AG04449 (cell line): Measurements from ENCODE around the gene SMAD4.
A peak's percentile ranks its signal among the peaks of the same experiment; 100 is the strongest.

Experiments used
- CTCF ChIA-PET: fragments of 350-600 bp; formaldehyde crosslinking; extraction: SDS; loops from one replicate; lab custom pipeline; 2021; ENCODE audit warnings: antibody characterized with exemption; lab: Yijun Ruan, JAX
- POLR2A ChIA-PET: fragments of 400-600, 350-600 bp; formaldehyde crosslinking; extraction: SDS; loops from one replicate; lab custom pipeline; 2020; ENCODE audit warnings: antibody characterized with exemption, inconsistent platforms; lab: Yijun Ruan, JAX
- DNase-seq: peaks from one replicate; pipeline ENCODE4 v3.0.0-alpha.2; 2010; ENCODE audit warnings: low read depth, low spot score
- H3K4me3 ChIP-seq: 2 replicates; pipeline ENCODE4 v1.5.1; 2011; ENCODE audit warnings: low read depth, mild to moderate bottlenecking, control low read depth, low read length
- CTCF ChIP-seq: IDR thresholded peaks from one replicate; pipeline ENCODE4 v1.5.1; 2011; ENCODE audit warnings: mild to moderate bottlenecking, moderate library complexity, low read length, control low read depth, inconsistent platforms; ENCODE audit not compliant: insufficient read depth; ENCODE audit errors: missing control alignments

SMAD4 gene

GRCh38 chr18:51051105-51051712 lies 21.2 kb downstream of the SMAD4 start:
- no peak overlapping the region for H3K4me3 ChIP-seq
- peak; percentile 67 for TF ChIP-seq CTCF
- POLR2A ChIA-PET, result no interaction called here
- DNase-seq, result no peak
- CTCF ChIA-PET, result interaction anchor here (0.5 to 3.3 kb wide), 26 partner anchors 9 to 233 kb away, joined by 3 to 54 read pairs (median 4); partner anchors contain the start of genes ME2, MRO and SMAD4

GRCh38 chr18:51053814-51054213 lies 23.8 kb downstream of the SMAD4 start:
- H3K4me3 ChIP-seq, result no peak overlapping the region
- no peak for TF ChIP-seq CTCF
- no peak for DNase-seq
- ChIA-PET CTCF (interaction anchor here (2.1 to 3.0 kb wide), 2 partner anchors 9 to 234 kb away, joined by 7 to 18 read pairs; partner anchors contain the start of gene MRO), POLR2A (no interaction called here)

- ChIA-PET CTCF (interaction anchor here (0.8 to 3.0 kb wide), 4 partner anchors 10 to 235 kb away, joined by 3 to 18 read pairs (median 6); partner anchors contain the start of gene MRO), POLR2A (interaction anchor here (0.8 kb wide), 1 partner anchor 14 kb away, joined by 3 read pairs; no protein-coding TSS in a partner anchor)
- TF ChIP-seq CTCF, result no peak
- no peak overlapping the region for H3K4me3 ChIP-seq
- no peak for DNase-seq
Observed at GRCh38 chr18:51054764-51055163, 24.8 kb downstream of the SMAD4 start.

- ChIA-PET CTCF (interaction anchor here (0.9 to 3.1 kb wide), 3 partner anchors 9 to 240 kb away, joined by 3 to 24 read pairs (median 4); no protein-coding TSS in a partner anchor), POLR2A (interaction anchor here (0.6 kb wide), 2 partner anchors 30 to 78 kb away, joined by 3 read pairs; partner anchors contain the start of gene SMAD4)
- no peak overlapping the region for H3K4me3 ChIP-seq
- no peak for DNase-seq
- TF ChIP-seq CTCF, result no peak
Observed at GRCh38 chr18:51059969-51060368, 30.0 kb downstream of the SMAD4 start.

GRCh38 chr18:51064256-51064655 lies 34.2 kb downstream of the SMAD4 start:
- ChIA-PET CTCF (interaction anchor here (1.3 to 3.6 kb wide), 2 partner anchors 10 to 13 kb away, joined by 4 to 20 read pairs; no protein-coding TSS in a partner anchor), POLR2A (no interaction called here)
- no peak for DNase-seq
- H3K4me3 ChIP-seq, result no peak overlapping the region
- TF ChIP-seq CTCF, result no peak

- no peak for DNase-seq
- CTCF ChIA-PET, result interaction anchor here (1.3 to 2.4 kb wide), 4 partner anchors 9 to 248 kb away, joined by 3 to 12 read pairs (median 6); no protein-coding TSS in a partner anchor
- no peak overlapping the region for H3K4me3 ChIP-seq
- POLR2A ChIA-PET, result no interaction called here
- TF ChIP-seq CTCF, result no peak
Observed at GRCh38 chr18:51066273-51066672, 36.3 kb downstream of the SMAD4 start.
